ENCODE measurements around the gene GSAP. TPM values are rescaled to one million over a fixed set of nuclear protein-coding genes. Genes with fewer than 3 reads are reported as not detected.

GSAP gene
- polyA plus RNA-seq, 3 donors = 19.1 to 105 (median 35.6) TPM

DNA sequence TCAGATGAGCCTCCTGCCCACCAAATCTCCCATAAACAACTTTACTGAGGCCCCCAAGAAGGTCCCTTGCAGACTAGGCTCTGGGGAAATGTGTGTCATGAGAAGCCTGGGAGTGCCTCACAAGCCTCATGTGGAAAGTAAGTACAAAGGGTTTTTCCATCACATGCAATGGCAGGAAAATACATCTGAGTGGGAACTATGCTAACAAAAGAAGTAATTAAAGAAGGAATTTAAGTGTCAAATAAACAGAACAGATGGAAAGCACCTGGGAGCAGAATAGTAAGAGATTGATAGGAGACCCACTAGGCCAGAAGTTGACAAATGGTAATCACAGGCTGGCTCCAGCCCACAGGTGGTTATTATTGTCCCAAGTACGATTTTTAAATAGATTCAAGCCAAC is 20.5 kb downstream of the GSAP start:
- Mint-ChIP-seq H3K27me3 (ENCODE audit: low read depth in 3 of 3) (peaks cover 0 to 3% (median 0%) of the 10 kb centered on the region in 3 donors), H3K4me3 (no peak overlapping the region), H3K4me1 (peaks cover 45% of the 10 kb centered on the region), H3K27ac (peak overlapping the region in 2 of 7 donors; percentile 1 to 26), H3K36me3 (peaks cover 60 to 63% of the 10 kb centered on the region in 2 donors), H3K9me3 (peaks cover 0 to 3% (median 0%) of the 10 kb centered on the region in 7 donors)
- Histone ChIP-seq H3K4me3 (replicated peaks in 1 of 3; ENCODE audit: low read depth in 2 of 3, low read length in 3 of 3) (no peak overlapping the region), H3K27ac (ENCODE audit: low read depth in 1 of 2, low read length in 2 of 2) (no peak overlapping the region), H3K79me2 (ENCODE audit: insufficient read depth, low read length) (peaks cover 23% of the 10 kb centered on the region), H3K36me3 (replicated peaks in 1 of 2; ENCODE audit: control insufficient read depth in 1 of 2, insufficient read depth in 2 of 2, low read length in 2 of 2) (peaks cover 40 to 58% of the 10 kb centered on the region in 2 donors), H3K4me2 (replicated peaks; ENCODE audit: extremely low read depth, low read length, poor library complexity, severe bottlenecking) (no peak overlapping the region), H3K4me1 (ENCODE audit: control insufficient read depth in 1 of 2, insufficient read depth in 2 of 2, low read length in 2 of 2) (peaks cover 29 to 40% of the 10 kb centered on the region in 2 donors), H2AFZ (ENCODE audit: insufficient read depth, low read depth, low read length, poor library complexity, severe bottlenecking) (no peak overlapping the region), H3K27me3 (ENCODE audit: control insufficient read depth in 2 of 2, insufficient read depth in 2 of 2, low read length in 2 of 2) (no peaks in the 10 kb centered on the region), H4K20me1 (ENCODE audit: insufficient read depth, low read length) (no peaks in the 10 kb centered on the region), H3K9me3 (replicated peaks in 1 of 2; ENCODE audit: control insufficient read depth in 1 of 2, insufficient read depth in 1 of 2, low read length in 2 of 2) (no peaks in the 10 kb centered on the region), H3K9ac (ENCODE audit: insufficient read depth, low read length, poor library complexity, severe bottlenecking) (no peak overlapping the region)
- TF ChIP-seq, protein P1, sequence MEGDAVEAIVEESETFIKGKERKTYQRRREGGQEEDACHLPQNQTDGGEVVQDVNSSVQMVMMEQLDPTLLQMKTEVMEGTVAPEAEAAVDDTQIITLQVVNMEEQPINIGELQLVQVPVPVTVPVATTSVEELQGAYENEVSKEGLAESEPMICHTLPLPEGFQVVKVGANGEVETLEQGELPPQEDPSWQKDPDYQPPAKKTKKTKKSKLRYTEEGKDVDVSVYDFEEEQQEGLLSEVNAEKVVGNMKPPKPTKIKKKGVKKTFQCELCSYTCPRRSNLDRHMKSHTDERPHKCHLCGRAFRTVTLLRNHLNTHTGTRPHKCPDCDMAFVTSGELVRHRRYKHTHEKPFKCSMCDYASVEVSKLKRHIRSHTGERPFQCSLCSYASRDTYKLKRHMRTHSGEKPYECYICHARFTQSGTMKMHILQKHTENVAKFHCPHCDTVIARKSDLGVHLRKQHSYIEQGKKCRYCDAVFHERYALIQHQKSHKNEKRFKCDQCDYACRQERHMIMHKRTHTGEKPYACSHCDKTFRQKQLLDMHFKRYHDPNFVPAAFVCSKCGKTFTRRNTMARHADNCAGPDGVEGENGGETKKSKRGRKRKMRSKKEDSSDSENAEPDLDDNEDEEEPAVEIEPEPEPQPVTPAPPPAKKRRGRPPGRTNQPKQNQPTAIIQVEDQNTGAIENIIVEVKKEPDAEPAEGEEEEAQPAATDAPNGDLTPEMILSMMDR (IDR thresholded peaks at IDR 0.05) = no peak
- no CpG with 5 or more reads among the region's 1 CpG for WGBS (ENCODE audit: insufficient coverage)
- intact Hi-C loops (cut with micrococcal nuclease) = no loop called here
- DNase-seq = no peak

DNA sequence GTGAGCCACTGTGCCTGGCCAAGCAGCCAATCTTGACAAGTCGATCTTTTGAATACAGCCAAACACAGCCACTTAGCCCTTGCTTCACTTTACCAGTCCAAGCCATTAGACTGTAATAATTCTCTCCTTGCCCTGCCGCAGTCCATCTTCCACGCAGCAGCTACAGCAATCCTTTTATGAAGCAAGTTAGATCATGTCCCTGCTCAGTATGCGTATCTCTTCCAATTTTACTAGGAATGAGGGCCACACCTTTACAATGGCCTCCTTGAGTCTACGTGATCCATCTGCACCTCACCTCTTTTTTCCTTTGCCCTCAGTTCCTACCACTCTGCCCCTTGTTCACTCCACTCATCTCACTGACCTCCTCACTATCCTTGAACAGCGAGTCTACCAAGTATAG is 22.2 kb downstream of the GSAP start:
- H3K4me2 ChIP-seq (replicated peaks; ENCODE audit: extremely low read depth, low read length, poor library complexity, severe bottlenecking) = no peak overlapping the region
- H3K79me2 ChIP-seq (ENCODE audit: insufficient read depth, low read length) = peaks cover 20% of the 10 kb centered on the region
- H3K27me3 ChIP-seq (ENCODE audit: control insufficient read depth in 2 of 2, insufficient read depth in 2 of 2, low read length in 2 of 2) = no peaks in the 10 kb centered on the region
- H3K27ac Mint-ChIP-seq = peak overlapping the region in 1 of 7 donors; percentile 58
- no peak overlapping the region for H3K4me3 Mint-ChIP-seq
- H3K36me3 Mint-ChIP-seq = peaks cover 59 to 65% of the 10 kb centered on the region in 2 donors
- no peaks in the 10 kb centered on the region for H4K20me1 ChIP-seq (ENCODE audit: insufficient read depth, low read length)
- H3K27ac ChIP-seq (ENCODE audit: low read depth in 1 of 2, low read length in 2 of 2) = no peak overlapping the region
- H3K9me3 ChIP-seq (replicated peaks in 1 of 2; ENCODE audit: control insufficient read depth in 1 of 2, insufficient read depth in 1 of 2, low read length in 2 of 2) = no peaks in the 10 kb centered on the region
- WGBS (ENCODE audit: insufficient coverage) = 97% methylated on average over 6 of the region's 6 CpGs
- H3K4me1 ChIP-seq (ENCODE audit: control insufficient read depth in 1 of 2, insufficient read depth in 2 of 2, low read length in 2 of 2) = peaks cover 12 to 24% of the 10 kb centered on the region in 2 donors
- H3K27me3 Mint-ChIP-seq (ENCODE audit: low read depth in 3 of 3) = peaks cover 0 to 1% (median 0%) of the 10 kb centered on the region in 3 donors
- no peak for DNase-seq
- TF ChIP-seq, protein P1 (IDR thresholded peaks at IDR 0.05) = no peak
- H3K4me1 Mint-ChIP-seq = peaks cover 28% of the 10 kb centered on the region
- no peak overlapping the region for H3K4me3 ChIP-seq (replicated peaks in 1 of 3; ENCODE audit: low read depth in 2 of 3, low read length in 3 of 3)
- no peak overlapping the region for H2AFZ ChIP-seq (ENCODE audit: insufficient read depth, low read depth, low read length, poor library complexity, severe bottlenecking)
- peaks cover 0 to 3% (median 0%) of the 10 kb centered on the region in 7 donors for H3K9me3 Mint-ChIP-seq
- H3K36me3 ChIP-seq (replicated peaks in 1 of 2; ENCODE audit: control insufficient read depth in 1 of 2, insufficient read depth in 2 of 2, low read length in 2 of 2) = peaks cover 40 to 58% of the 10 kb centered on the region in 2 donors
- no peak overlapping the region for H3K9ac ChIP-seq (ENCODE audit: insufficient read depth, low read length, poor library complexity, severe bottlenecking)
- intact Hi-C loops (cut with micrococcal nuclease) = no loop called here

All from CD14-positive monocyte (primary cell).